ENCODE measurements around the gene G3BP2. TPM values are rescaled to one million over a fixed set of nuclear protein-coding genes. Genes with fewer than 3 reads are reported as not detected.

G3BP2 gene
- total RNA-seq, 1 donor from 2014 or later = 281 TPM

DNA sequence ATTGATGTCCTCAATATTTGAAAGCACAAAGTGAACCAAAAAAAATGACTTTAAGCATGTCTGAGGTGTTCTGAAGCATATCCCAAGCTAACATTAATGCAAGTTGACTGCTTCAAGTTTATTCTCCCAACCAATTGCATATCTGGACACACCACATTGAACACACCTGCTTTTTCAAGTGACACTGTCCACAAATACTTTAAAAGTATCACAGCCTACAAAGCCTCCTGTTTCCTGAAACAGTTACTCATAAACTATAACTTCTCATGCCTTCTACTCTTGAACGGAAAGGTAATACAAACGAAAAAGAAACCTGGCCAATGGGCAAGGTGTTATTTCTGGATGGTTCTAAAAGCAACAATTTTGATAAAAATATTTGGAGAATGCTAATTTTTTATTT, 44.0 kb downstream of the G3BP2 start:
- Histone ChIP-seq H3K9ac (ENCODE audit: low read length) (no peak overlapping the region), H3K4me2 (ENCODE audit: low read length) (no peak overlapping the region), H4K20me1 (ENCODE audit: insufficient read depth, low read length) (no peaks in the 10 kb centered on the region), H3K4me3 (ENCODE audit: insufficient read depth, low read depth, low read length) (no peak overlapping the region), H3K9me3 (ENCODE audit: insufficient read depth, low read depth, low read length) (no peaks in the 10 kb centered on the region), H3K4me1 (ENCODE audit: insufficient read depth, low read length) (peaks cover 11% of the 10 kb centered on the region), H3K36me3 (ENCODE audit: insufficient read depth, low read length) (no peaks in the 10 kb centered on the region), H3K27me3 (ENCODE audit: insufficient read depth, low read length) (no peaks in the 10 kb centered on the region), H3K27ac (ENCODE audit: low read depth, low read length) (no peak overlapping the region), H3K79me2 (ENCODE audit: insufficient read depth, low read length) (no peaks in the 10 kb centered on the region), H2AFZ (ENCODE audit: low read depth, low read length) (no peak overlapping the region)
- H3K9me3 Mint-ChIP-seq (ENCODE audit: unreplicated experiment) = no peaks in the 10 kb centered on the region
- H3K27me3 Mint-ChIP-seq (ENCODE audit: low read depth, unreplicated experiment) = no peaks in the 10 kb centered on the region
- peak overlapping the region; percentile 23 for H3K4me3 Mint-ChIP-seq (ENCODE audit: unreplicated experiment)
- peaks cover 13% of the 10 kb centered on the region for H3K4me1 Mint-ChIP-seq (ENCODE audit: low read depth, unreplicated experiment)
- TF ChIP-seq, protein P1, sequence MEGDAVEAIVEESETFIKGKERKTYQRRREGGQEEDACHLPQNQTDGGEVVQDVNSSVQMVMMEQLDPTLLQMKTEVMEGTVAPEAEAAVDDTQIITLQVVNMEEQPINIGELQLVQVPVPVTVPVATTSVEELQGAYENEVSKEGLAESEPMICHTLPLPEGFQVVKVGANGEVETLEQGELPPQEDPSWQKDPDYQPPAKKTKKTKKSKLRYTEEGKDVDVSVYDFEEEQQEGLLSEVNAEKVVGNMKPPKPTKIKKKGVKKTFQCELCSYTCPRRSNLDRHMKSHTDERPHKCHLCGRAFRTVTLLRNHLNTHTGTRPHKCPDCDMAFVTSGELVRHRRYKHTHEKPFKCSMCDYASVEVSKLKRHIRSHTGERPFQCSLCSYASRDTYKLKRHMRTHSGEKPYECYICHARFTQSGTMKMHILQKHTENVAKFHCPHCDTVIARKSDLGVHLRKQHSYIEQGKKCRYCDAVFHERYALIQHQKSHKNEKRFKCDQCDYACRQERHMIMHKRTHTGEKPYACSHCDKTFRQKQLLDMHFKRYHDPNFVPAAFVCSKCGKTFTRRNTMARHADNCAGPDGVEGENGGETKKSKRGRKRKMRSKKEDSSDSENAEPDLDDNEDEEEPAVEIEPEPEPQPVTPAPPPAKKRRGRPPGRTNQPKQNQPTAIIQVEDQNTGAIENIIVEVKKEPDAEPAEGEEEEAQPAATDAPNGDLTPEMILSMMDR (IDR thresholded peaks at IDR 0.05; ENCODE audit: insufficient read depth, low read depth, low read length) = no peak
- TF ChIP-seq EZH2 (IDR thresholded peaks at IDR 0.05; ENCODE audit: insufficient read depth, low read length) = no peak
- no peaks in the 10 kb centered on the region for H3K36me3 Mint-ChIP-seq (ENCODE audit: low read depth, unreplicated experiment)
- no peak for FAIRE-seq
- H3K27ac Mint-ChIP-seq (ENCODE audit: unreplicated experiment) = no peak overlapping the region
- DNase-seq (ENCODE audit: low read depth) = no peak

DNA sequence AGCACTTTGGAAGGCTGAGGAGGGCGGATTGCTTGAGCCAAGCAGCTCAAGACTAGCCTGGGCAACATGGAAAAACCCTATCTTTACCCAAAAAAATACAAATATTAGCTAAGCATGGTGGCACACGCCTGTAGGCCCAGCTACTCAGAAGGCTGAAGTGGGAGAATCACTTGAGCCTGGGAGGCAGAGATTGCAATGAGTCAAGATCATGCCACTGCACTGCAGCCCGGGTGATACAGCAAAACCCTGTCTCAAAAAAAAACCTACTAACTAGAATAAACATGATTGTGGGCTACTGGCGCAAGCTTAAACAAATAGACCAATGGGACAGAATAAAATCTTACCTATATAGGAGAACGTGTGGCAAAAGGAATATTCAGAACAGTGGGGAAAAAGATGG, 50.2 kb downstream of the G3BP2 start:
- H3K4me1 ChIP-seq (ENCODE audit: insufficient read depth, low read length) = no peaks in the 10 kb centered on the region
- H3K27me3 ChIP-seq (ENCODE audit: insufficient read depth, low read length) = no peaks in the 10 kb centered on the region
- Mint-ChIP-seq H3K4me1 (ENCODE audit: low read depth, unreplicated experiment) (peaks cover 4% of the 10 kb centered on the region), H3K4me3 (ENCODE audit: unreplicated experiment) (no peak overlapping the region), H3K27me3 (ENCODE audit: low read depth, unreplicated experiment) (no peaks in the 10 kb centered on the region), H3K9me3 (ENCODE audit: unreplicated experiment) (no peaks in the 10 kb centered on the region), H3K27ac (ENCODE audit: unreplicated experiment) (peak overlapping the region; percentile 48), H3K36me3 (ENCODE audit: low read depth, unreplicated experiment) (no peaks in the 10 kb centered on the region)
- H3K79me2 ChIP-seq (ENCODE audit: insufficient read depth, low read length) = no peaks in the 10 kb centered on the region
- no peaks in the 10 kb centered on the region for H3K9me3 ChIP-seq (ENCODE audit: insufficient read depth, low read depth, low read length)
- H3K9ac ChIP-seq (ENCODE audit: low read length) = no peak overlapping the region
- no peak overlapping the region for H3K4me3 ChIP-seq (ENCODE audit: insufficient read depth, low read depth, low read length)
- no peak overlapping the region for H3K27ac ChIP-seq (ENCODE audit: low read depth, low read length)
- no peak overlapping the region for H2AFZ ChIP-seq (ENCODE audit: low read depth, low read length)
- TF ChIP-seq, protein P1 (IDR thresholded peaks at IDR 0.05; ENCODE audit: insufficient read depth, low read depth, low read length) = no peak
- no peak for TF ChIP-seq EZH2 (IDR thresholded peaks at IDR 0.05; ENCODE audit: insufficient read depth, low read length)
- no peak overlapping the region for H3K4me2 ChIP-seq (ENCODE audit: low read length)
- H4K20me1 ChIP-seq (ENCODE audit: insufficient read depth, low read length) = no peaks in the 10 kb centered on the region
- no peaks in the 10 kb centered on the region for H3K36me3 ChIP-seq (ENCODE audit: insufficient read depth, low read length)
- FAIRE-seq (no peak), DNase-seq (ENCODE audit: low read depth) (no peak)

DNA sequence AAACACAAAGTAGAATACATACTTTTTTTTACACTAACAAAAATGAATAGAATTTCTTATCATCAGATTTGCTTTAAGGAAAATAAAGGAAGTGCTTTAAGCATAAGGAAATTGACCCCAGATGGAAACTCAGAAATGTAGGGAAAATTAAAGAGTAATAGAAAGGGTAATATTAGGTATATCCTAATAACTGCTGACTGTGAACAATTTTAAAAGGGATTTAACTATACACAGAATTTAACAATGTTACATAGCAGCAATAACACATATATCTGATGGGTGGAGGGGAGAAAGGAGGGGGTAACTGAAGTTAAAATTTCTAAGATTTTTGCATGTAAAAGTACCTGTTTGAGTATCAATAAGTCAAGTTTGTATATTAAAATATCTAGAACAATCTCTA, 51.5 kb downstream of the G3BP2 start:
- H3K27me3 Mint-ChIP-seq (ENCODE audit: low read depth, unreplicated experiment) = no peaks in the 10 kb centered on the region
- no peak overlapping the region for H3K4me3 Mint-ChIP-seq (ENCODE audit: unreplicated experiment)
- Histone ChIP-seq H4K20me1 (ENCODE audit: insufficient read depth, low read length) (no peaks in the 10 kb centered on the region), H3K4me1 (ENCODE audit: insufficient read depth, low read length) (no peaks in the 10 kb centered on the region), H3K9me3 (ENCODE audit: insufficient read depth, low read depth, low read length) (no peaks in the 10 kb centered on the region), H3K27me3 (ENCODE audit: insufficient read depth, low read length) (no peaks in the 10 kb centered on the region), H3K4me2 (ENCODE audit: low read length) (no peak overlapping the region), H2AFZ (ENCODE audit: low read depth, low read length) (no peak overlapping the region), H3K79me2 (ENCODE audit: insufficient read depth, low read length) (no peaks in the 10 kb centered on the region), H3K4me3 (ENCODE audit: insufficient read depth, low read depth, low read length) (no peak overlapping the region), H3K9ac (ENCODE audit: low read length) (no peak overlapping the region), H3K27ac (ENCODE audit: low read depth, low read length) (no peak overlapping the region), H3K36me3 (ENCODE audit: insufficient read depth, low read length) (no peaks in the 10 kb centered on the region)
- DNase-seq (ENCODE audit: low read depth) (no peak), FAIRE-seq (no peak)
- H3K36me3 Mint-ChIP-seq (ENCODE audit: low read depth, unreplicated experiment) = no peaks in the 10 kb centered on the region
- no peak overlapping the region for H3K27ac Mint-ChIP-seq (ENCODE audit: unreplicated experiment)
- TF ChIP-seq, protein P1 (IDR thresholded peaks at IDR 0.05; ENCODE audit: insufficient read depth, low read depth, low read length) = no peak
- TF ChIP-seq EZH2 (IDR thresholded peaks at IDR 0.05; ENCODE audit: insufficient read depth, low read length) = no peak
- H3K4me1 Mint-ChIP-seq (ENCODE audit: low read depth, unreplicated experiment) = peaks cover 4% of the 10 kb centered on the region
- peaks cover 1% of the 10 kb centered on the region for H3K9me3 Mint-ChIP-seq (ENCODE audit: unreplicated experiment)
